Measurements from ENCODE around the gene NEUROG2. TPM values are rescaled to one million over a fixed set of nuclear protein-coding genes. Genes with fewer than 3 reads are reported as not detected.
"Not testable (repeated sequence)": the region's sequence is repeated elsewhere in the genome, so short reads cannot be mapped to it uniquely, and the experiment has no call there.

NEUROG2 gene
- total RNA-seq, 4 donors from 2014 or later, result not detected

- no peak for DNase-seq (ENCODE audit: low spot score)
- ATAC-seq (ENCODE audit: low FRiP score), result no peak
- TF ChIP-seq, protein P1, sequence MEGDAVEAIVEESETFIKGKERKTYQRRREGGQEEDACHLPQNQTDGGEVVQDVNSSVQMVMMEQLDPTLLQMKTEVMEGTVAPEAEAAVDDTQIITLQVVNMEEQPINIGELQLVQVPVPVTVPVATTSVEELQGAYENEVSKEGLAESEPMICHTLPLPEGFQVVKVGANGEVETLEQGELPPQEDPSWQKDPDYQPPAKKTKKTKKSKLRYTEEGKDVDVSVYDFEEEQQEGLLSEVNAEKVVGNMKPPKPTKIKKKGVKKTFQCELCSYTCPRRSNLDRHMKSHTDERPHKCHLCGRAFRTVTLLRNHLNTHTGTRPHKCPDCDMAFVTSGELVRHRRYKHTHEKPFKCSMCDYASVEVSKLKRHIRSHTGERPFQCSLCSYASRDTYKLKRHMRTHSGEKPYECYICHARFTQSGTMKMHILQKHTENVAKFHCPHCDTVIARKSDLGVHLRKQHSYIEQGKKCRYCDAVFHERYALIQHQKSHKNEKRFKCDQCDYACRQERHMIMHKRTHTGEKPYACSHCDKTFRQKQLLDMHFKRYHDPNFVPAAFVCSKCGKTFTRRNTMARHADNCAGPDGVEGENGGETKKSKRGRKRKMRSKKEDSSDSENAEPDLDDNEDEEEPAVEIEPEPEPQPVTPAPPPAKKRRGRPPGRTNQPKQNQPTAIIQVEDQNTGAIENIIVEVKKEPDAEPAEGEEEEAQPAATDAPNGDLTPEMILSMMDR (IDR thresholded peaks at IDR 0.05), result no peak
These were observed 20.1 kb upstream of the NEUROG2 start for GRCh38 chr4:112536123-112536522.

DNA sequence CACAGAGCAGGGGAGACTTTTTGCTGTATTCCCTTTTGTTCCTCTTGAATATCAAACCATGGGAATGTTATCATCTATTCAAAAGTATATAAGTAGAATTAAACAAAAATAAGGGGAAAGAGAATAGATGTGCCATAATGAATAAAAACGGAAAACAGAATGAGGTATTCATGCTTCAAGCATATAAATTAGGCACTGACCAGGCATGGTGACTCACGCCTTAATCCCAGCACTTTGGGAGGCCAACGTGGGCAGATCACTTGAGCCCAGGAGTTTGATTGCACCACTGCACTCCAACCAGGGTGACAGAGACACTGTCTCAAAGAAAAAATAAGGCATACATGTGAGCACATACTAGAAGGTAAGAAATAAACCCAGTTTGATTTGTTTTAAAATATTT, 16.3 kb upstream of the NEUROG2 start:
- DNase-seq (ENCODE audit: low spot score), result no peak
- no peak for ATAC-seq (ENCODE audit: low FRiP score)
- TF ChIP-seq, protein P1 (IDR thresholded peaks at IDR 0.05), result no peak

- DNase-seq (ENCODE audit: low spot score) (no peak), ATAC-seq (ENCODE audit: low FRiP score) (no peak)
- TF ChIP-seq, protein P1 (IDR thresholded peaks at IDR 0.05), result no peak
These were observed 15.2 kb upstream of the NEUROG2 start for GRCh38 chr4:112531146-112531545.

DNA sequence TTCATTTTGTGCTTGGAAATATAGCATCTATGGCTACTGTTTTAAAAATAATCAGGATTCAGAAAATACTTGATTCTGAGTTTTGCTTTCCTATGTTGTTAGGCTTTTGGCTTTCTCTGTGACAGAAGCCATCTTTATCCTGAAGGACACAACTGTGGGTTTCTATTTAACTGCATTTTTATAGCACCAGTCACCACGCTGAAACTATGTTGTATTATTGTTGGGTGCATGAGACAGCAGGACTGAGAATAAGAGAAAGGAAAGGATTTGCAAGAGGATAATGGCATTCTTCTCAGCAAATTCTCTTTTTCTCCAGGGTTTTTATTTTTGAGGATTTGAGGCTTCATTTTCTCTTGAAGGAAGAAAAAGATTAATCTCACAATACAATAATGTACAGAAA, 10.1 kb upstream of the NEUROG2 start:
- TF ChIP-seq, protein P1 (IDR thresholded peaks at IDR 0.05), result no peak
- no peak for DNase-seq (ENCODE audit: low spot score)
- no peak for ATAC-seq (ENCODE audit: low FRiP score)

DNA sequence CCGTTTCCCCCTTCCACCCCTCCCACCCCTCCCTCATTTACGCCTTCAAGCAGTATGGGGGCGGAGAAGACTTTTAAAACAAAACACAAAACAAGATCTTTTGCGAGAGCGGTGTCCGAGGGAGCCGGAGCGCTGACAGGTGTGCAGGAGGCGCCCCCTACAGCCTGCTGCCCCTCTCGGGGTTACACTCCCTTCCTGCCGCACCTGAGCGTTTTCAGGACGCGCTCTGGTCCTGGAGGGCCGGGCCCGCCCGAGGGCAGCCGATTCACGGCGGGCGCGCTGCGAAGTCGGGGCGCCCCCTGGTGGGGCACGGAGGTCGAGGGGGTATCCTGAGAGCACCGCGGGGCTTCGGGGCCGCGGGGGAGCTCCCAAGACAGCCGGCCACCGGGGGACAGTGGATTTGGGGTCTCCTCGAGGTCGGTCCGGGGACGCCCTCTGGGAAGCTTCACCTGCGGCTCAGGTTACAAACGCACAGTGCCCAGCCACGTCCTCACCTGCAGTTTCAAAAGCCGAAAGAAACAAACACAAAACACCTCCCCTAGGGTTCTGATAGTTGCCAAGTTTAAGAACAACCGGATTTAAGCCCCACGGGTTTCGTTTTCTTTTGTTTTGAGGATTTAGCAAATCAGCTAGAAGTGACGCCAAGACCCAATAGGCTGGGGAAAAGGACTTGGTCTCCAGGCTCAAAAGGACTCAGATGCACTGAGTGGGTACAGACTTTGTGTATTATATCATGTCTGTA, 8.0 kb upstream of the NEUROG2 start:
- ATAC-seq (ENCODE audit: low FRiP score) (peak; percentile 62), DNase-seq (ENCODE audit: low spot score) (no peak)
- TF ChIP-seq, protein P1 (IDR thresholded peaks at IDR 0.05), result peak in 1 of 3 donors; percentile 15

- no peak for DNase-seq (ENCODE audit: low spot score)
- TF ChIP-seq, protein P1 (IDR thresholded peaks at IDR 0.05), result no peak
- no peak for ATAC-seq (ENCODE audit: low FRiP score)
These were observed 7.2 kb upstream of the NEUROG2 start for GRCh38 chr4:112523008-112523721.

- DNase-seq (ENCODE audit: low spot score); ATAC-seq (ENCODE audit: low FRiP score): not testable (repeated sequence)
These were observed 6.5 kb upstream of the NEUROG2 start for GRCh38 chr4:112522431-112522830.

Data from omental fat pad (tissue), 4 donors.